ENCODE results near the gene KCNH1.

GRCh38 chr1:211126622-211127021 lies 7.3 kb downstream of the KCNH1 start:
- TF ChIP-seq, protein P1, sequence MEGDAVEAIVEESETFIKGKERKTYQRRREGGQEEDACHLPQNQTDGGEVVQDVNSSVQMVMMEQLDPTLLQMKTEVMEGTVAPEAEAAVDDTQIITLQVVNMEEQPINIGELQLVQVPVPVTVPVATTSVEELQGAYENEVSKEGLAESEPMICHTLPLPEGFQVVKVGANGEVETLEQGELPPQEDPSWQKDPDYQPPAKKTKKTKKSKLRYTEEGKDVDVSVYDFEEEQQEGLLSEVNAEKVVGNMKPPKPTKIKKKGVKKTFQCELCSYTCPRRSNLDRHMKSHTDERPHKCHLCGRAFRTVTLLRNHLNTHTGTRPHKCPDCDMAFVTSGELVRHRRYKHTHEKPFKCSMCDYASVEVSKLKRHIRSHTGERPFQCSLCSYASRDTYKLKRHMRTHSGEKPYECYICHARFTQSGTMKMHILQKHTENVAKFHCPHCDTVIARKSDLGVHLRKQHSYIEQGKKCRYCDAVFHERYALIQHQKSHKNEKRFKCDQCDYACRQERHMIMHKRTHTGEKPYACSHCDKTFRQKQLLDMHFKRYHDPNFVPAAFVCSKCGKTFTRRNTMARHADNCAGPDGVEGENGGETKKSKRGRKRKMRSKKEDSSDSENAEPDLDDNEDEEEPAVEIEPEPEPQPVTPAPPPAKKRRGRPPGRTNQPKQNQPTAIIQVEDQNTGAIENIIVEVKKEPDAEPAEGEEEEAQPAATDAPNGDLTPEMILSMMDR (conservative IDR thresholded peaks at IDR 0.05; ENCODE audit: low read depth, low read length), result no peak
- TF ChIP-seq EZH2 (IDR thresholded peaks at IDR 0.05; ENCODE audit: borderline replicate concordance, low read depth, low read length, poor library complexity, severe bottlenecking), result no peak

All from A673 (cell line).